Hepatic stellate cell (primary cell): ENCODE data around the gene AGBL1.

Experiments used
- DNase-seq: peaks from one replicate; pipeline ENCODE4 v3.0.0; 2011; ENCODE audit warnings: low spot score

AGBL1 gene

DNA sequence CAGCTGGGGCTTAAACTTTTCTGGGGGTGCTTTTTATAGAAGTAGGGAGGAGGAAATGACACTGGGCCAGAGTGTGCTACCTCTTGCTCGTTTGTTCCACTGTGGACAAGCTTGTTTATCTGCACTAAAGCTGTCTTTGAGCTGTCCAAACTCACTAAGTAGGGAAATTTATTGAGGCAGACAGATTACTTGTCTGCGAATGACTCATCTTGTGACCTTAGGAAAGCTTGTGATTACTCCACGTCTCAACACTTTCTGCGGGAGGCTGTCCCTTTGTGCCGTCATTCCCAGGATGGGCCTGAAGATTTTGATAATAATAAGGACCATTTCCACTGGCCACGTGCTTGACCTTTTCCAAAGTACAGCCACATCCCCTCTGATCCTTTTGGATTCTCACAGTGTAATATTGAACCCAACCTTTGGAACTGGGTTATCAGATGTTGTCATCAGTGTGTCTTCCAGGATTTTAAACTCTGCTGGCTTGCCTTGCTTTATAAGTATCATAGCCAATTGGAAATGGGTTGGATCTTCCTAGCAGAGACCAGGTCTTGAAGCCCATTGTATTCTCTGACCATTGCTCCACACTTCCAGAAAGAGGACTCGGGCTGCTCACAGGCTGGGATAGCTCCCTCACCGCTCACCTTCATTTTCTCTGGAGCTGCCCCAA is 84.7 kb downstream of the AGBL1 start:
- no peak for DNase-seq

DNA sequence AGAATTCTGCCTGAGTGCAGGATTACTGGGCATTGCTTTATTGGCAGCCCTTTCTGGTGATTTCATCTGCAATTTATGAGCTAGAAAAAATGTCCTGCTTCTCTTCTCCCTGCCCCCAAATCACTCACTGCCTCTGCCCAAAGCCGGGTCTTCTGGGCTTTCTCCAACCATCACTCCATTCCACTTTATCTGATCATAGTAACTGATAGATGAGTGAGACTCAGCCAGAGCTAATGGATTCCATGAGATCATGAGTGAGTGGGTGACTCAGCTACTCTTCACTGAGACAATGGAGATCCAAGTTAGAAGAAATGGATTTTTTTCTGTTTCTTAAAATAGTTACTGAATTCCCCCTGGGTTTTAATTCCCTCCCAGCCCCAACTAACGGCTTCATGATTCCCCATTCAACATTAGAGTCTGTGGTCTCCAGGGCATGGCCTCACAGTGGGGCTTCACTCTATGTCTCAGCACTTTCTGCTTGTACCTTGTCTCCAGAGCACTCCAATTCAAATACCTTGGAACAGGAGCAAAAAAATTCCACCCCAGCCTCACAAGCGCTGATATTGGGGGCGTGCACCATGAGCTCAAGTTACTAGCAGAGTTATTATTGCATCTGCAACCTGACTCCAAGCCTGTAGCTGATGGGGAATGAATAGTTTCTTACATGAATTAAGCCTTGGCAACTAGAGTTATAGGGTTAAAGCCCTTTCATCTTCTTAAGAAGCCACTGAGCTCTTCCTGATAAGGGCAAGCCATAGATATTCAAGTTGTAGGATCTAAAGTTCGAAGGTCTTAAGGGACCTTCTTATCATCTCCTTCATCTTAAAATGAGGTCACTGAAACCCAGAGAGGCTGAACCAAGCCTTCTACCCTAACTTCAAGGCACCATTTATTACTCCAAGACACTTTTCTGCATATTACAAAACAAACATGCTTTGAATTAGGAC is 85.9 kb downstream of the AGBL1 start:
- no peak for DNase-seq

DNA sequence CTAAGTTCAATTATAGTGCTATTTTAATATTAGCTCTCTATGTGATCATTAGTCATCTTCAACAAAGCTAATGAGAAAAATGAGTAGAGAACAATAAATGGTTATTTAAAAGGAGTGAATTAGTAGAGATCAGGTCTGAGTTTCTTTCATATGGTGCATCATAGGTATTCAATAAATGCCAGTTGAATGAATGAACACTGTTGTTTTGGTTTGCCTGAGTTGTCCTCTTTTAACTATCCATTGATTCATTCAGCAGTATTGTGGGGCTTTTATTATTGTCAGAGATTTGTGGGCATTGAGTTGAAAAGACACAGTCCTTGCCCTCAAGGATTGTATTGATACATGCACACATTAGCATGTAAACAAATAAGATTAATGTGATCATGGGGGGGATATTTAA is 88.2 kb downstream of the AGBL1 start:
- no peak for DNase-seq

DNA sequence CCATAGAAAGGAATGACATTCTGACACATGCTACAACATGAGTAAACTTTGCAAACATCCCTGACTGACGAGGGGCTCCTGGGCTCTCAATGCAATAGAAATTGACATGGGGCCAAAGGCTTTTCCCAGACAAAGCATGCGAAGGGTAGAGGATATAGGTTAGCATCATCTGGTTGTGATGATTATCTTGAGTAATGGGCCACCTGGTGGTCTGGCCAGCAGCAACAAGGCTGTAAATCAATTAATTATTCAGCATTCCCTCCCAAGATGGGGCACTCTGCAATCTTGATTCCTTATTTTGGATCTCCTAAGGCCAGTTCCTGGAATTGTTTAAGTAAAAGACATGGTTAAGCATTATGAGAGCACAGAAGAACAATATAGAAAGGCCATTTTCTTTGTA is 99.2 kb downstream of the AGBL1 start:
- DNase-seq = no peak

DNA sequence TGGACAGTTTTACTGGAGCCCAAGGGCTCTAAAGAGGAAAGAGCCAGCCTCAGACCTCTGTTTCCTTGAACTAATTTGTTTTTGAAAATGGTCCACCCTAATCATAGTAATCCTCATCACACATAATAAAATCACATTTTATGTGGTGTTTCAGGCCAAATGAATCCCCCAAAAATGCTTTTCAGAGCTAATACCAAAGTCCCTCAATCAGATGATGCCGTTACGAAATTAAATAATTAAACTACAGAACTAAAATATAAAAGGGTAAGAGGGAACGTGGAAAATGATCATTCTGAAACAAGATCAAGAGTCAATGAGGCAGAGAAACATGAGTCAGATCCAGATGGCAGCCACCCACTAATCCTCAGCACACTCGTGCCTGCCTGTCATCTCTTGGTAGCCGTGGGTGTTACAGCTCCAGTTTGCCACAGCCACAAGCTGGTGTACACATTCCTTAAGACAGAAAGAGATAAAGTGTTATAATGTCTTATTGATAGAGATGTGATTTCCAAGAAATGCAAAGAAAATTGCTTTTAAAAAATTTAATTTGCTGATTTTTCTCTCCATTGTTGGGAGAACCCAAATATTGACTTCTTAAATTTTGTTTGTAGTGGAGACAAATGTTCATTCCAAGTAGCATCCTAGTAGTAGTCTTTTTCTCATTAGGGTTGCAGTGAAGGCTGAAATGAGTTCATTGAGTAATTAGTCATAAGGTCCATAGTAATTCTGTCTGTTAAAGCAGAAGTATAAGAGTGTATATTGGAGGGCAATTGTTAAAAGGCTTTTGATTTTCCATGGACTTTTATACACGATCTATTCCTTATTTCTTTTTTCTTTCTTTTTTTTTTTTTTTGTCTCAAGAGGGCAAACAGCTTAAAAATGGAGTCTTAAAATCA is 104.2 kb downstream of the AGBL1 start:
- DNase-seq = no peak

DNA sequence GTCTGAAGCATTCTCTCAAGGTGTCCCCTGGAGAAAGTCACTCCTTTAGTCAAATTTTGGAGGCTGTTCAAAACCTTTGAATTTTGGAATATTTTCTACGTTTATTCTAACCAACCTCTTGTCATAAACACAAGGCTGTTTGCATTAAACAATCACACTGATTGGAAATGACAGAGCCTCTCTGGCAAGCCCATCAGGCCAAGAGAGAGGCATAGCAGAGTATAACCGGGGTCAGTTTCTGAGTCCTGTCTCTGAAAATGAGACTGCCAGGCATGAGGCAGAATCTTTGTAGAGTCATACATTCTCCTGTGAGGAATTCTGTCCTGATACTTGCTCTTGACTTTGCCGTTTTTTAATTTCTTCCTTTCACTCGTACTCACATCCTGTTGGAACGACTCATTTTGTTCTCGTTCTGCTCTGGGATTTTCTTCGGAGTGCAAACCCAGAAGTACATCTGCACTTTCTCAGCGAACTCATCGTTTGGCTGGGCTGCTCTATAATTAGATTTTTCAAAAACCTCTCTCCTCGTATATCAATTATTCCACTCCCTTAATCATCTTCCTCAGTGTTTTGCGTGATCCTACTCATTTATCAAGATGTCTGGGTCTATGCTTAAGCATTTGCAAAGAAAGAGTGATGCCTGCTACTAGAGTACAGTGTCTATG is 114.2 kb downstream of the AGBL1 start:
- no peak for DNase-seq

DNA sequence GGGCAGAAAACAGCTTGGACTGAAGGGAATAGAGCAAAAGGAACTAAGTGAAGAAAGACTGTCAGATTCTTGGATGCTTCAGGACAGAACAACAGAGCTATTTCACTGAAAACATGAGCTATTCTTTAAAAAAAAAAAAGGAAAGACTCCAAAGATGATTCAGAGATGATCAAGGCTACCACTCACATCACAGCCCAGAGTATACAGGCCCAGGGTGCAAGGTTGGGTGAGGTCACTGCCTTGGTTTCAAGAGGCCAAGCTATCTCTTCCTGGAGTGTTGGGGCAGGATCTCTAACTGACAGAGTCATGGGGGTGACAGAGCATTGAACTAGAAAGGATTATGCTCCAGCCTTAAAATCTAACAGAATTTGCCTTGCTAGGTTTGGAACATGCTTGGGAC is 118.1 kb downstream of the AGBL1 start:
- DNase-seq = no peak

DNA sequence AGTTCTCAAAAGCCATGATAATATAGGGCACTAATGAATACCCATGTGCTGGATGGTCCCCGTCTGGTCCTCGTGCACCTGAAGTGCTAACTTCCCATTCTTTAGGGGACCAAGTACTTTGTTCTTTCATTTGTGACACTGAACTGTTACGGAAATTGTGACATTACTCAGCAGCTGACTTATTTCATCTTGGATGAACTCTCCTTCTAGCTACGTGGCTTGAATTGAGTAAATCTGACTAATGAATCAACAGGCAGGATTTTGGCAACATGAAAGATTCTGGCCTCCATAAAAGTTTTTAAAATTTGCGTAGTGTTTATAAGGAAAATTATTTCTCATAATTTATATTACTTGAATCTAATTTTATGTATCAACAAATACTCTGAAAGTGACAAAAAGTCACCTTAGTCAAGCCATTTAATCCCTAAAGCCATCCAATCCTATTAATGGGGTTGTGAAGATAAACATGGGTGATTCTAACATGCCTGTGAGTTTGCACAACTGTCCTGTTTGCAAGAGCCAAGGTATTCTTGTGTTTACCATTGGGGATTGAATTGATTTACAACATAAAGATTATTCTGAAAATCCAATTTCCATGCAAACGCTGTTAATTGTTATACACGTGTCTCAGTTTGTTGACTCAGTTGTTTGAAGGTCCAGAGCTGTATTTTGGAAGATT is 119.9 kb downstream of the AGBL1 start:
- no peak for DNase-seq

DNA sequence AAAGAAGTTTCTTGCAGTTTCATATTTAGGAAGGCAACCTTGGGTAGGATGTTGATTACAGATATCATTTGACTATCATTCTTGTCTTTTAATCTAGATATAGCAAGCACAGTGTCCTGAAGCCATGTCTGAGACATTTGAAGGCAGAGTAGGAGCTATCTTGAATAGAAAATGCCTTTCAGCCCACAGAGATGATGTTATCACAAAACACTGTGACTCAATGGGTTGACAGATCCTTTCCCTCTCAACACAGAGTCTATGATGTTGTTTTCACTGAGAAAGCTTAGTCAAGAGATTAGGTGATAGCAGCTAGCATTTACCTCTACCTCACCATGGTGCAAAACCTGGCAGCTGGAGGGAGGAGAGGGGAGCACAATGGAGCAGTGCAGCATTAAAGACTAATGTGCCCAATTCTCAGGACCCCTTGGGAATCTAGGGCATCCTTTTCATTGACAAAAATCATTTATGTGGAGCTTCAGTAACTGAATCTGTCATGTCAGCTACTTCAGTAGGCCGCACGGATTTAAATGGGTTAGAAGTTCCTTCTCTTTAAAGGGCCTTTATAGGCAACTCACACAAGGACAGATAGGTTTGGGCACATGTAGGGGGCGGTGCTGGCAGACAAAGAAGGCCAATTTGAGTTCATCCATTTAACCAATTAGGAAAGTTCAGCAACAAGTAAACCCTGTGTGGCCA is 121.8 kb downstream of the AGBL1 start:
- DNase-seq = no peak

DNA sequence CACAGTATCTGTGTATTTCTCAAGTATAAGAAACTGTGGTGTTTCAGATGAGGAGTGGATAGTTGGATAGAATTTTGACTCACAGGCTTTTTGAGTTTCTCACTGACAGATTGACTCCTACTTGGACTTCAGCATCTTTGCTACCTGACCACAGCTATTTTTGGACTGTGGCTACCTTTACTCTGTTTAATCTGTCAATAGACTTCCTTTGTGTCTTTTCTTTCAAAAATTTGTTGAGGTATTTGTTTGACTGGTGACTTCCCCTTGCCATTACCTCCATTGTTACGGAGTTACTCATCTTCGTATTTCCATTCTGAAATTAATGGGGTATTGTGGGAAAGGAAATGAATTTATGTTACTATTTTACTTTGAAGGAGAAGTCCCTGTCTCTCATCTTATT is 123.8 kb downstream of the AGBL1 start:
- DNase-seq = no peak

DNA sequence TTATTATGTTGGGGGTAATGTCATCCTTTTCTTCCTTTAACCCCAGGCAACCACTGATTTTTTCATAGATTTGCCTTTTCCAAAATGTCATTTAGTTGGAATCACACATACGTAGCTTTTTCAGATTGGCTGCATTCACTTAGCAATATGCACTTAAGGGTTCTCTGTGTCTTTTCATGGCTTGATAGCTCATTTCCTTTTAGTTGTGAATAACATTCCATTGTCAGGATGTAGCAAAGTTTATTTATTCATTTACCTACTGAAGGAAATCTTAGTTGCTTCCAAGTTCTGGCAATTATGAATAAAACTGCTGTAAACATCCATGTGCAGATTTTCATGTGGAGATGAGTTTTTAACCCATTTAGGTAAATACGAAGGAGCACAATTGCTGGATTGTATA is 125.4 kb downstream of the AGBL1 start:
- DNase-seq = no peak

DNA sequence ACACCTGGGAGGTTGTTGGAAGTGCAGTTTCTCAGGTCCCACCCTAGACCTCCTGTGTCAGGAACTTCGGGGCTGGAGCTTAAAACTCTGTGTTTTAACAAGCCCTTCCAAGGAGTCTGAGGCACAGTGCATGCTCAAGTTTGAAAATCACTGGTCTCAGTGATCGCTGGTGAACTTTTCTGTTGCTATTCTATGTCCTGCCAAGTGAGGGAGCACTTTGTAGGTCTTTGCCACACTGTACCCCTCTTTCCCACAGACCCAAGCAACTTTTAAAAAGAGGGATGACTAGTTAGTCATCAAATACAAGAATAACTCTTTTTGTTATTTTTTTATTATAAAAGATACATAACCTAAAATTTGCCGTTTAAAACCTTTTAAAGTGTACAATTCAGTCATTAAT is 133.7 kb downstream of the AGBL1 start:
- no peak for DNase-seq

DNA sequence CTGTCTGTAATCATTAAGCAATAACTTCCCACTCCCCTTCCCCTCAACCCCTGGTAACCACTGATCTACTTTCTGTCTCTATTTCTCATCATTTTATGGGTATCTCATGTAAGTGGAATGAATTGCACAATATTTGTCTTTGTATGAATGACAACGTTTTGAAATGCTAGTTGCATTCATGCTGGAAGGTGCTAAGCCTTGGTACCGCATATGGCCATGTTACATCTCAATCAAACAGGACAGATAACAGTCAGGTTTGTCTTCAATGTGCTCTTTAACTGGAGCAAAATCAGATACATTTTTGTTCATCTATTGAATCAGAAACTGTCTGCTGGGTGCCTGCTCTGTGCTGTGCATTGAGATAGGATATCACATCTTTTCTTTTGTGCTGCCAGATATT is 134.2 kb downstream of the AGBL1 start:
- no peak for DNase-seq

DNA sequence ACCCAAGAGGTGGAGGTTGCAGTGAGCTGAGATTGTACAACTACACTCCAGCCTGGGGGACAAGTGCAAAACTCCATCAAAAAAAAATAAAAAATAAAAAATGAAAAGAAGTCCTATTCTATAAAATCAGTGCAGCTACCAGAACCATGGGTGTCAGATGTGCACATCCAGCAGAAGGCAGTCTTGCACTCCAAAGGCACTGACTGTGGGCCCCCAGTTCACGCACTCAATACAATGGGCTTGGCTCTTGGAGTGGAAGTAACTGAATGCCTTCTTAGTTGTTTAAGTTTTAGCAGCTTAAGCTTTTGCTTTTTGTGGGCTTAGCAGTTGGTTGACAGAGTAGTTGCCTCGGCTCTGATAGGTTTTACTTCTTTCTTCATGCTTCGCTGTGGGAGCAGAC is 141.4 kb downstream of the AGBL1 start:
- DNase-seq = no peak

DNA sequence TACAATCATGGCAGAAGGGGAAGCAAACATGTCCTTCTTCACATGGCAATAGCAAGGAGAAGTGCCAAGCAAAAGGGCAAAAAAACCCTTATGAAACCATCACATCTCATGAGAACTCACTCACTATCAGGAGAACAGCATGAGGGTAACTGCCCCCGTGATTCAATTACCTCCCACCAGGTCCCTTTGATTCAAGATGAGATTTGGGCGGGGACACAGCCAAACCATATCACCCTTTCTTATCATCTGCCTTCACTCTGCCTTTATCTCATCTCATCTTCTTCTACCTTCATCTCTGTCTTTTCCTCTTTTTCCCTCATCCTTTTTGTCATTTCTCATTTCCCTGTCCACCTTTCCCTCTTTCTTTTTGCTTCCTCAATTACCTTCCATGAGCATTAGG is 149.6 kb downstream of the AGBL1 start:
- no peak for DNase-seq

DNA sequence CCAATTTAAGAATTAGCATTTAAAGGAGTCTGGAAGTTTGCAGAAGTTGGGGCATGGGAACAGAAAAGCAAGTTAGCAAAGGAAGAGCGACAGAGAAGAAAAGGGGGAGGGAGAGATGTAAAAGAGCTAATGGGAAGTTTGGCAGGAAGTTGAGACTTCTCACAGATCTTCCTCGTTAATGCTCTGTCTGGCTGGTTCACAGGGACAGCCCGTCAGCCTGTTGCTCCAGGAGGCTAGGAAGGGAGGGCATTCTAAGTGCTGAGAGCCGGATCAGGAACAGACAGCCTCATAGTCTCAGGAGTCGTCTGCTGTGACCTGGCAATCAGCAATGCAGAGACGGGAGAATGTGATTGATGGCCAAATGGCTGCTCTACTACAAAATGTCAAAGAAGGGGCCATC is 150.3 kb downstream of the AGBL1 start:
- DNase-seq = no peak

DNA sequence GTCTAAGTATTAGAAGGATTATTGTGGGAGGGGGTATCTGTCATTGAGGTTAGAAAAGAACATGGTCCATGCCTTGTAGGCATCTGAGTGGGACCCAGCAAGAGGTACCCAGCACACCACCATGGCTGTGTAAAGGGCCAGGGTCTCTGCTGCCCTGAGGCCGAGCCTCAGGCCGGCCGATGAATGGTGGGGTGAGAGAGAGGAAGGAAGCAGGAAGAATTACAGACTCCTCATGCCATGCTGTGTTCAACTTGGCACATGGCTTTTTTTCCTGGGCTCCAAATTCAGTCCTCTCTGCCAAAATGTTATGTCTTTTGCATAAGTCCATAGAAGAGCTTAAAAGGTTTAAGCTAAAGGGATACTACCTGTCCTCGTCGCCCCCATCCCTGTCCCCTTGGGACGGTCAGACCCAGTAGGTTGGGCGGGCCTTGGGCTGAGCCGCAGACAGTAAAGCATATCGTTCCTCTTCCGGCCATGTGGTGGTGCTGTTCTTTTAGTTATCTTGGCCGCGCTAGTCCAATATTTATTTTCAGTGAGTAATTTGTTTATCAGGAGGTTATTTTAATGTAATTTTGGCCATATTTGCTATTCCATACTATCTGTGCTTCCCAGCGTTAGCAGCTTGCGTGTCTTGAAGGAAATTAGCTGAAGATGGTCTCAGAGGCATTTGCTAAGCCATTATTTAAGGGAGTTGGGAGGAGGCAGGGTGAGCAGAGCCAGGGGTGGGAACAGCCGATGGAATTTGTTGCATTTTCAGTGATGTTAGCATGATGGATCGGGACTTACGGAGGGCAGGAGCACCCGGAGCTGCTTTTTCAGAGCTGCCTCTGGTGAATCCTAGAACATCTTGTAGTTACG is 152.4 kb downstream of the AGBL1 start:
- DNase-seq = no peak

DNA sequence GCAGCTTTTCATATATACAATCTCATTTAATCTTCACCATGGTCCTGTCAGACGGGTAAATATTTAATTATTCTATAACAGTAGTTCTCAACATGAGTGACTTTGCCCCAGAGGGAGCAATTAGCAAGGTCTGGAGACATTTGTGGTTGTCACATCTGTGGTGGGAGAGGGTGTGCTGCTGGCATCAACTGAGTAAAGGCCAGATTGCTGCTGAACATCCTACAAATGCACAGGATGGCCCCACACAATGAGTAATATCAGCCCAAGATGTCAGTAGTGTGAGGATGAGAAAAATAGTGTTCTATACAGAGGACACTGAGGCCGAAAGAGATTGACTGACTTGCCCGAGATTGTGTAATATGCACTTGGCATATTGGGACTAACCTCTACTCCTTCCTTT is 156.0 kb downstream of the AGBL1 start:
- DNase-seq = no peak

DNA sequence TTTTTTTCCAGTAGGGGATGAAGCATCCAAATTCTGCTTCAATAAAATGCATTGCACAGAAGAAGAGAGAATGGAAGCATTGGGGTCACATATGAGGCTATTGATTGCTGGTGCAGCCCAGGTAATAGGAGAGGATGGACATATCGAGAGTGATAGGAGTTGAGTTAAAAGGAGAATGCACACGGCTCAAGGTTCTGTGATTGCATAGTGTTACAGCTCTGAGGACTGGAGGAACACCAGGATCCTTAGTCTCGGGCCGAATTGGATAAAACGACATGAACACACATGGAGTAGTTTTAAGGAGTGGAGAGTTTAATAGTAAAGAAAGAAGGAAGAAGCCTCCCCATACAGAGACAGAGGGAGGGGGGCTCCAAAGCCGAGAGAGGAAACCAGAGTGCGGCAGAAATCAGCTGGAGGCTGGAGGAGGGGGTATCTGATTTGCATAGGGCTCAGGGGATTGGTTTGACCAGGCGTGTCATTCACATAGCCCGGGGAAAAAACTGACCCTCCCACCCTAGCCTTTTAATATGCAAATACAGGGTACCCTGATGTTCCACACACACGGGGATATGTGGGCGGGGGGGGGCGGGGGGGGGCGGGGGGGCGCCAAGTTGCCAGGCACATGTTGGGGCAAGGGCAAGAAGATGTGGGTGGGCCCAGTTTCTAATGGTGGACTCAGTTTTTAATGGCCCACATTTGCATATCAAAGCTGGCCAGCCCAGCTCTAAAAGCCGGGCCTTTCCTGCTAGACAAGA is 156.9 kb downstream of the AGBL1 start:
- DNase-seq = no peak
